Hepatocyte (in vitro differentiated cells): Measurements from ENCODE around the gene POLG. TPM values are rescaled to one million over a fixed set of nuclear protein-coding genes. Genes with fewer than 3 reads are reported as not detected.

Source experiments
- DNase-seq: peaks from one replicate; pipeline ENCODE4 v3.0.0-alpha.2; 2016; ENCODE audit warnings: low spot score
- H2AFZ ChIP-seq: fragments of 200-600 bp; sonication (generic); 2 replicates; pipeline ENCODE4 v1.6.0; 2016; ENCODE audit warnings: antibody characterized with exemption, mild to moderate bottlenecking
- H3K27ac ChIP-seq: fragments of 200-600 bp; sonication (generic); 2 replicates; pipeline ENCODE4 v1.5.1; 2016; ENCODE audit warnings: mild to moderate bottlenecking
- H3K27me3 ChIP-seq: fragments of 200-600 bp; sonication (generic); 2 replicates; pipeline ENCODE4 v1.6.1; 2016
- H3K36me3 ChIP-seq: fragments of 200-600 bp; sonication (generic); replicated peaks from 2 replicates; pipeline ENCODE4 v1.5.1; 2016; ENCODE audit warnings: low read depth; ENCODE audit not compliant: insufficient read depth
- H3K4me1 ChIP-seq: fragments of 200-600 bp; sonication (generic); 2 replicates; pipeline ENCODE4 v1.5.1; 2016; ENCODE audit warnings: mild to moderate bottlenecking, moderate library complexity; ENCODE audit not compliant: insufficient read depth
- H3K4me2 ChIP-seq: fragments of 200-600 bp; sonication (generic); 2 replicates; pipeline ENCODE4 v1.6.0; 2016
- H3K4me3 ChIP-seq: fragments of 200-600 bp; sonication (generic); 2 replicates; pipeline ENCODE4 v1.5.1; 2016; ENCODE audit warnings: mild to moderate bottlenecking
- H3K79me2 ChIP-seq: fragments of 200-600 bp; sonication (generic); 2 replicates; pipeline ENCODE4 v1.6.0; 2017; ENCODE audit warnings: mild to moderate bottlenecking
- H3K9me2 ChIP-seq: fragments of 200-600 bp; sonication (generic); replicated peaks from 2 replicates; pipeline ENCODE4 v1.6.0; 2017; ENCODE audit warnings: mild to moderate bottlenecking; ENCODE audit not compliant: insufficient read depth
- H3K9me3 ChIP-seq: fragments of 200-600 bp; sonication (generic); 2 replicates; pipeline ENCODE4 v1.5.1; 2016; ENCODE audit warnings: low read depth, mild to moderate bottlenecking
- H4K20me1 ChIP-seq: fragments of 200-600 bp; sonication (generic); 2 replicates; pipeline ENCODE4 v1.6.0; 2016; ENCODE audit warnings: mild to moderate bottlenecking; ENCODE audit not compliant: insufficient read depth, poor library complexity, severe bottlenecking
- EZH2 ChIP-seq: fragments of 200-600 bp; sonication (generic); IDR thresholded peaks from 2 replicates; pipeline ENCODE4 v1.6.1; 2016; ENCODE audit warnings: antibody characterized with exemption, mild to moderate bottlenecking, borderline replicate concordance
- EZH2phosphoT487 ChIP-seq: fragments of 200-600 bp; sonication (generic); IDR thresholded peaks from one replicate; pipeline ENCODE4 v1.6.1; 2018; ENCODE audit warnings: antibody characterized with exemption, mild to moderate bottlenecking, low read depth, moderate library complexity; ENCODE audit not compliant: unreplicated experiment, severe bottlenecking
- WGBS: methylation state at CpG from one replicate; pipeline ENCODE4 v1.1.6; 2016; ENCODE audit warnings: low lambda C conversion rate; ENCODE audit errors: missing lambda C conversion rate; 5-methylcytosine and 5-hydroxymethylcytosine counted together
- polyA plus RNA-seq: library from polyadenylated mRNA; unstranded; fragments of >200 nt; fragmentation: Nextera tagmentation; extraction: Ambion mirVana; gene quantifications from 2 replicates; pipeline ENCODE4 v1.2.1, GENCODE V29; 2016
- total RNA-seq: library from RNA; depleted of rRNA; stranded (reverse); fragments of >200 nt; gene quantifications from 2 replicates; pipeline ENCODE4 v1.2.3, GENCODE V29; 2014
- TF ChIP-seq, protein P1 (sequence below): fragments of 200-600 bp; sonication (generic); IDR thresholded peaks from 2 replicates; pipeline ENCODE4 v1.5.1; 2016; ENCODE audit warnings: antibody characterized with exemption, mild to moderate bottlenecking; ENCODE audit not compliant: poor library complexity

Gene POLG
- total and polyA plus RNA-seq, 2 experiments from 2014 or later = 34.0 to 54.0 TPM

DNA sequence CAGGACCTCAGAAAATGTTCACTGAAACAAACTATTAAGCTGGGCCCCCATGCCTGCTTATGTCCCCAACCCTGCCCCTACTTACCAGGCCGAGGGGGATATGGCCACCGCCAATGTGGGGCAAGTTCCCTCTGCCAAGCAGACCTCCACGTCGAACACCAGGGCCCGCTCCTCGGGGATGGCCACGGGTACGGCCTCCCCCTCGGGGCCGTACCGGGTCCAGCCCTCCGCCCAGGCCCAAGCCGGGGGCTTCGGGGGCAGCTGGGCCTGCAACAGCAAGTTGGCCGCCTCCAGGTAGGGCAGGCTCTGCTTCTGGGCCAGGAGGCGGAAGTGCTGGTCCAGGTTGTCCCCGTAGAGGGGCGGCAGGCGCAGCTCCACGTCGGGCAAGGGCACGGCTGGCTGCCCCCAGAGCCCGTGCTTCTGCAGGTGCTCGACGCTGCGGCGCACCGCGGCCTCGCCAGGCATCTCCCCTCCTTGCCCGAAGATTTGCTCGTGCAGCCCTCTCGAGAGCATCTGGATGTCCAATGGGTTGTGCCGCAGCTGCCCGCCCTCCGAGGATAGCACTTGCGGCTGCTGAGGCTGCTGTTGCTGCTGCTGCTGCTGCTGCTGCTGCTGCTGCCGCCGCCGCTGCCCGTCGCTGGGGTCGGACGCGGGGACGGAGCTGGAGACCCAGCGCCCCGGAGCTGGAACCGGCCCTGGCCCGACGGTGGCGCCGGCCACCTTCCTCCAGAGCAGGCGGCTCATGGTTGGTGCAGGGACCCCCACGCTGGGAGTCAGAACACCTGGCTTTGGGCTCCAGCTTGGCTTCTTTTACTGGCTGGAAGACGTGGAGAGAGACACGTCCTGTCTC lies 1.4 kb downstream of the POLG start:
- TF ChIP-seq EZH2 = no peak
- no peak for TF ChIP-seq EZH2phosphoT487
- TF ChIP-seq, protein P1, sequence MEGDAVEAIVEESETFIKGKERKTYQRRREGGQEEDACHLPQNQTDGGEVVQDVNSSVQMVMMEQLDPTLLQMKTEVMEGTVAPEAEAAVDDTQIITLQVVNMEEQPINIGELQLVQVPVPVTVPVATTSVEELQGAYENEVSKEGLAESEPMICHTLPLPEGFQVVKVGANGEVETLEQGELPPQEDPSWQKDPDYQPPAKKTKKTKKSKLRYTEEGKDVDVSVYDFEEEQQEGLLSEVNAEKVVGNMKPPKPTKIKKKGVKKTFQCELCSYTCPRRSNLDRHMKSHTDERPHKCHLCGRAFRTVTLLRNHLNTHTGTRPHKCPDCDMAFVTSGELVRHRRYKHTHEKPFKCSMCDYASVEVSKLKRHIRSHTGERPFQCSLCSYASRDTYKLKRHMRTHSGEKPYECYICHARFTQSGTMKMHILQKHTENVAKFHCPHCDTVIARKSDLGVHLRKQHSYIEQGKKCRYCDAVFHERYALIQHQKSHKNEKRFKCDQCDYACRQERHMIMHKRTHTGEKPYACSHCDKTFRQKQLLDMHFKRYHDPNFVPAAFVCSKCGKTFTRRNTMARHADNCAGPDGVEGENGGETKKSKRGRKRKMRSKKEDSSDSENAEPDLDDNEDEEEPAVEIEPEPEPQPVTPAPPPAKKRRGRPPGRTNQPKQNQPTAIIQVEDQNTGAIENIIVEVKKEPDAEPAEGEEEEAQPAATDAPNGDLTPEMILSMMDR = no peak
- Histone ChIP-seq H2AFZ (no peak overlapping the region), H3K9me2 (no peaks in the 10 kb centered on the region), H3K27me3 (no peaks in the 10 kb centered on the region), H3K4me3 (peak overlapping the region; percentile 81), H3K79me2 (peaks cover 48% of the 10 kb centered on the region), H4K20me1 (peaks cover 46% of the 10 kb centered on the region), H3K27ac (no peak overlapping the region), H3K4me2 (peak overlapping the region; percentile 95), H3K36me3 (peaks cover 4% of the 10 kb centered on the region), H3K9me3 (no peaks in the 10 kb centered on the region), H3K4me1 (peaks cover 17% of the 10 kb centered on the region)
- DNase-seq = no peak
- WGBS = 94% methylated on average over 54 of the region's 57 CpGs

DNA sequence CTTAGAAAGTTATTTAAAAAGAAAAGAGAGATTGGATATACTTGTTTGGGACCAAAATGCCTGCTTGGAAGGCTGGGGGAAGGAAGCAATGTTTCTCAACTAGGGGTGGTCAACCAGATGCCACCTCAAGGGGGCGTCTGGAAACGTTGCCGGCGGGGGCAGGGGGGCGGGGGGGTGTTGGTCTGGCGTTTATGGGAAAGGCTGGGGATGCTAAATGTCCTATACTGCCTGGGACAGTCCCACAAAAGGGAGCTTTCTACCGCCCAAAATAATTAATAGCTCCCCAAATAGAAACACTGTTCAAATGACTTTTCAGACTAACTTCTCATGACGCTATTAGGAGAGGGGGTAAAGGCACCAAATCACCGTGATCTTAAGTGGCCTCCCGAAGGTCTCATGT lies 2.2 kb downstream of the POLG start:
- no peak for DNase-seq
- Histone ChIP-seq H2AFZ (no peak overlapping the region), H3K27ac (no peak overlapping the region), H3K27me3 (no peaks in the 10 kb centered on the region), H3K79me2 (peaks cover 48% of the 10 kb centered on the region), H3K36me3 (peaks cover 4% of the 10 kb centered on the region), H3K9me2 (no peaks in the 10 kb centered on the region), H4K20me1 (peaks cover 46% of the 10 kb centered on the region), H3K9me3 (no peaks in the 10 kb centered on the region), H3K4me2 (peak overlapping the region; percentile 95), H3K4me1 (peaks cover 17% of the 10 kb centered on the region), H3K4me3 (no peak overlapping the region)
- 40% methylated on average over 10 of the region's 10 CpGs for WGBS
- TF ChIP-seq, protein P1 = peak; percentile 38
- no peak for TF ChIP-seq EZH2

DNA sequence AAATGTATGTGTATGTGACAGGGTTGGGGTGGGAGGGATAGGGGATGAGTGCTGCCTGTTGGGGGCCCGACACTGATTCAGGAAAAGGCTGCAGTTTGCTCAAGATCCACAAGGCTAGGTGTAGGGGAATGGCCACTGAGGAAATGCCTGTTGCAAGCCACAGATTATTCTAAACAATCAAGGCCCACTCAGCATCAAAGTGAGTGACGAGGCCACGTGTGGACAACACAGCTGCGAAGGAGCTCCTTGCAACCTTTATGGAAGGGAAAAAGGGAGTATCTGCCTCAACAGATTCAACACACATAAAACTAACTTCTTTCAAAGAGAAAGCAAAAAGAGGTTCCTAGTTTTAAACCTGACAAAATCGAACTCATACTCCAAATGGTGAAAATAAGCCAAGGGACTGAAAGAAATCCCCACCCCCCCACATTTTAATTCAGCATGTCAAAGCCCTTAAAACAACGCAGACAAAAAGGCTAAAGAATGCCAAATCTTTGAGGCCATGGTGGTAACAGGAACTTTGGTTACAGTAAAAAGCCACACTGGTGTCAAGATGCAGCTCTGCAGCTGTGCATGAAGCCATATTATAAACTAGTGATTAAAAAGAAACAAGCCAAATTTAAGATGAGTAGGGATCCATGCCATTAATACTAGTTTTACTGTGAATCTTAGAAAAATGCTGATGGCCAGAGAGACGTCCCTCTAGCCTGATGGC lies 3.6 kb downstream of the POLG start:
- Histone ChIP-seq H4K20me1 (peaks cover 46% of the 10 kb centered on the region), H3K27me3 (no peaks in the 10 kb centered on the region), H2AFZ (no peak overlapping the region), H3K4me3 (no peak overlapping the region), H3K4me1 (peaks cover 17% of the 10 kb centered on the region), H3K4me2 (no peak overlapping the region), H3K36me3 (peaks cover 4% of the 10 kb centered on the region), H3K9me3 (no peaks in the 10 kb centered on the region), H3K9me2 (no peaks in the 10 kb centered on the region), H3K27ac (no peak overlapping the region), H3K79me2 (peaks cover 48% of the 10 kb centered on the region)
- 91% methylated on average over 7 of the region's 7 CpGs for WGBS
- TF ChIP-seq EZH2 = no peak
- TF ChIP-seq EZH2phosphoT487 = no peak
- TF ChIP-seq, protein P1 = no peak
- DNase-seq = no peak
